Measurements from ENCODE around the gene LIPM.
A peak's percentile ranks its signal among the peaks of the same experiment; 100 is the strongest.

LIPM gene

GRCh38 chr10:88802523-88803285 is at the start of gene LIPM:
Gene LIPM, plus strand, starts transcription at chr10:88802730. Its CDS starts 167 bp downstream, at chr10:88802897.
- DNase-seq (ENCODE audit: low read depth, low spot score): no peak

GRCh38 chr10:88754287-88754686 is 48.2 kb upstream of the LIPM start:
- DNase-seq (ENCODE audit: low read depth, low spot score): peak; percentile 29

- no peak for DNase-seq (ENCODE audit: low read depth, low spot score)
Observed at GRCh38 chr10:88755753-88756152, 46.8 kb upstream of the LIPM start.

GRCh38 chr10:88756660-88757059 is 45.9 kb upstream of the LIPM start:
- no peak for DNase-seq (ENCODE audit: low read depth, low spot score)

- no peak for DNase-seq (ENCODE audit: low read depth, low spot score)
Observed at GRCh38 chr10:88759366-88760101, 43.0 kb upstream of the LIPM start, which contains the start of gene LIPN. Gene LIPN, plus strand, starts transcription at chr10:88760020. Its CDS starts 1,386 bp downstream, at chr10:88761406.

GRCh38 chr10:88762906-88763305 is 39.6 kb upstream of the LIPM start:
- no peak for DNase-seq (ENCODE audit: low read depth, low spot score)

- DNase-seq (ENCODE audit: low read depth, low spot score): no peak
Observed at GRCh38 chr10:88763441-88763840, 39.1 kb upstream of the LIPM start.

GRCh38 chr10:88764110-88764509 is 38.4 kb upstream of the LIPM start:
- DNase-seq (ENCODE audit: low read depth, low spot score): no peak

- DNase-seq (ENCODE audit: low read depth, low spot score): no peak
Observed at GRCh38 chr10:88765816-88766215, 36.7 kb upstream of the LIPM start.

- DNase-seq (ENCODE audit: low read depth, low spot score): no peak
Observed at GRCh38 chr10:88769384-88769783, 33.1 kb upstream of the LIPM start.

- no peak for DNase-seq (ENCODE audit: low read depth, low spot score)
Observed at GRCh38 chr10:88781206-88781605, 21.3 kb upstream of the LIPM start.

GRCh38 chr10:88782222-88782621 is 20.3 kb upstream of the LIPM start:
- no peak for DNase-seq (ENCODE audit: low read depth, low spot score)

- no peak for DNase-seq (ENCODE audit: low read depth, low spot score)
Observed at GRCh38 chr10:88783724-88784123, 18.8 kb upstream of the LIPM start.

GRCh38 chr10:88786032-88786770 is 16.3 kb upstream of the LIPM start:
- DNase-seq (ENCODE audit: low read depth, low spot score): no peak

GRCh38 chr10:88787463-88787862 is 15.1 kb upstream of the LIPM start:
- no peak for DNase-seq (ENCODE audit: low read depth, low spot score)

GRCh38 chr10:88788924-88789323 is 13.6 kb upstream of the LIPM start:
- DNase-seq (ENCODE audit: low read depth, low spot score): no peak

GRCh38 chr10:88791924-88792323 is 10.6 kb upstream of the LIPM start:
- DNase-seq (ENCODE audit: low read depth, low spot score): no peak

GRCh38 chr10:88792661-88793060 is 9.9 kb upstream of the LIPM start:
- DNase-seq (ENCODE audit: low read depth, low spot score): peak; percentile 15

- DNase-seq (ENCODE audit: low read depth, low spot score): no peak
Observed at GRCh38 chr10:88793712-88794299, 8.7 kb upstream of the LIPM start.

- DNase-seq (ENCODE audit: low read depth, low spot score): no peak
Observed at GRCh38 chr10:88794731-88795130, 7.8 kb upstream of the LIPM start.

- no peak for DNase-seq (ENCODE audit: low read depth, low spot score)
Observed at GRCh38 chr10:88800152-88801125, 2.1 kb upstream of the LIPM start.
